SH-SY5Y (cell line): ENCODE results near the gene PRKRIP1.

ENCODE experiments used
- GATA2 ChIP-seq: IDR thresholded peaks from 2 replicates; pipeline ENCODE4 v1.6.1; 2011; ENCODE audit warnings: mild to moderate bottlenecking, low read depth, low read length
- GATA3 ChIP-seq: IDR thresholded peaks from 2 replicates; pipeline ENCODE4 v1.6.1; 2011; ENCODE audit warnings: low read depth, mild to moderate bottlenecking, low read length, moderate library complexity

GRCh38 chr7:102390697-102391484 lies 5.3 kb upstream of the PRKRIP1 start:
- TF ChIP-seq GATA2: no peak
- no peak for TF ChIP-seq GATA3
